Fibroblast of villous mesenchyme (primary cell): ENCODE results near the gene COG7. TPM values are rescaled to one million over a fixed set of nuclear protein-coding genes. Genes with fewer than 3 reads are reported as not detected.

ENCODE experiments used
- DNase-seq: peaks from one replicate; pipeline ENCODE4 v3.0.0-alpha.2; 2010; ENCODE audit warnings: low read depth
- H3K4me3 ChIP-seq: 2 replicates; pipeline ENCODE4 v1.5.1; 2011; ENCODE audit warnings: low read depth, mild to moderate bottlenecking, low read length
- CTCF ChIP-seq: IDR thresholded peaks from 2 replicates; pipeline ENCODE4 v1.5.1; 2012; ENCODE audit warnings: low read depth, mild to moderate bottlenecking, low read length; ENCODE audit not compliant: insufficient read depth
- total RNA-seq: library from RNA; depleted of rRNA; stranded (reverse); fragments of >200 nt; gene quantifications from 2 replicates; pipeline ENCODE4 v1.2.3, GENCODE V29; 2012

COG7 gene
- total RNA-seq, 1 donor = 29.4 TPM

- DNase-seq = no peak
- no peak overlapping the region for H3K4me3 ChIP-seq
- no peak for TF ChIP-seq CTCF
These were observed 72.5 kb downstream of the COG7 start for GRCh38 chr16:23380501-23380951.

- no peak for DNase-seq
- TF ChIP-seq CTCF = no peak
- no peak overlapping the region for H3K4me3 ChIP-seq
These were observed 73.3 kb downstream of the COG7 start for GRCh38 chr16:23379707-23380106.

GRCh38 chr16:23378921-23379320 lies 74.1 kb downstream of the COG7 start:
- DNase-seq = no peak
- no peak for TF ChIP-seq CTCF

GRCh38 chr16:23378256-23378655 lies 74.7 kb downstream of the COG7 start:
- no peak overlapping the region for H3K4me3 ChIP-seq
- no peak for DNase-seq
- TF ChIP-seq CTCF = no peak

More at GRCh38 chr16:23378921-23379320, 74.1 kb downstream of the COG7 start:
- H3K4me3 ChIP-seq = no peak overlapping the region

GRCh38 chr16:23377071-23377931 lies 75.7 kb downstream of the COG7 start:
- no peak overlapping the region for H3K4me3 ChIP-seq
- no peak for TF ChIP-seq CTCF
- no peak for DNase-seq

- DNase-seq = no peak
- no peak for TF ChIP-seq CTCF
- no peak overlapping the region for H3K4me3 ChIP-seq
These were observed 77.3 kb downstream of the COG7 start for GRCh38 chr16:23375643-23376042.
